Measurements from ENCODE around the gene SFT2D1.

SFT2D1 gene

GRCh38 chr6:166274163-166274562 lies 68.2 kb downstream of the SFT2D1 start:
- DNase-seq: no peak

GRCh38 chr6:166271376-166271765 lies 71.0 kb downstream of the SFT2D1 start:
- DNase-seq: no peak

DNA sequence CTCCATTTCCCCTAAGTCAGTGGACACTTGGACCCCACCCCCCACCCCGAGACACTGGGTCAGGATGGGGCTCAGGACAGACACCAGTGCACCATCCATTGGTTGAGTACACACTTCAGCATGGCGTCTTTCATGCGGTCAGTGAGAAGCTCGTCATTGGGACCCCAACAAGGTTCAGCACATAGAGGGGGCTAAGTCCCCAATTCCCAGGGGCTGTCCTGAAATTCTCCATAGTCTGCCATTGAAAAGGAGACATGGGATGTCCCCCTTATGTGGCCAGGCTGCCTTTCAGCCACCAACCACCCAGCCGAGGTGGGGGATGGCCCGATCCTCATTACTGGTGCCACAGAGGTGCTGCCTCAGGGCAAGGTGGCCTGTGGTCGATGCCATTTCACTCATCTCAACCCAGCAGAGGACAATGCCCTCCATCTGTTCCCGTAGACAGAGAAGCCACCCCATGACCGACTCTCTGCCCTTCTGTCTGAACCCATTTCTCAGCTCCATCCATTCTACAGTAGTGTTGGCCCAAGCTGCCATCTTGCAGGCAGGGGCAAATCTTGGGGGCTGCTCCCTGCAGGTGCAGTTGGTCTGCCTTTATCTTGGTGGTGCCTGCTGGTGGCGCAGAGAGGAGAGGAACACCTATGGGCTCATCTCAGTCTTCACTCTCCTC lies 71.5 kb downstream of the SFT2D1 start:
- DNase-seq: no peak

All from activated gamma-delta T cell (primary cell).